Measurements from ENCODE around the gene OR4N2. TPM values are rescaled to one million over a fixed set of nuclear protein-coding genes. Genes with fewer than 3 reads are reported as not detected.
A peak's percentile ranks its signal among the peaks of the same experiment; 100 is the strongest.
"Not testable (repeated sequence)": the region's sequence is repeated elsewhere in the genome, so short reads cannot be mapped to it uniquely, and the experiment has no call there.

OR4N2 gene
- total and polyA plus RNA-seq, 2 experiments from 2014 or later, result not detected

GRCh38 chr14:19823178-19823577 lies 19.6 kb downstream of the OR4N2 start:
- Histone ChIP-seq H3F3A (ENCODE audit: insufficient read depth) (no peaks in the 10 kb centered on the region), H3K9me2 (ENCODE audit: insufficient read depth) (no peaks in the 10 kb centered on the region), H2AFZ (no peak overlapping the region), H3K4me3 (no peak overlapping the region), H3K36me3 (ENCODE audit: low read depth) (no peaks in the 10 kb centered on the region), H3K4me1 (ENCODE audit: insufficient read depth) (no peaks in the 10 kb centered on the region), H4K20me1 (ENCODE audit: insufficient read depth) (no peaks in the 10 kb centered on the region), H3K27ac (no peak overlapping the region), H3K9me3 (ENCODE audit: low read depth) (no peaks in the 10 kb centered on the region), H3K9ac (no peak overlapping the region), H3K27me3 (replicated peaks; ENCODE audit: insufficient read depth) (no peaks in the 10 kb centered on the region), H3K79me2 (ENCODE audit: insufficient read depth) (no peaks in the 10 kb centered on the region), H3K4me2 (ENCODE audit: unreplicated experiment) (no peak overlapping the region)
- in situ Hi-C loops (cut with MboI), result no loop called here
- peak; percentile 2 for DNase-seq
- 8% methylated on average over 1 of the region's 1 CpG for WGBS, 2 experiments (ENCODE audit: low coverage in 1 of 2, low lambda C conversion rate in 2 of 2, missing lambda C conversion rate in 2 of 2)
- no peak for TF ChIP-seq EZH2phosphoT487 (IDR thresholded peaks at IDR 0.05; ENCODE audit: insufficient read depth, low read depth)
- no peak for TF ChIP-seq EZH2 (IDR thresholded peaks at IDR 0.05; ENCODE audit: insufficient read depth, poor library complexity, severe bottlenecking)

GRCh38 chr14:19823765-19824164 lies 20.2 kb downstream of the OR4N2 start:
- Histone ChIP-seq H3K36me3 (ENCODE audit: low read depth) (no peaks in the 10 kb centered on the region), H3K27ac (no peak overlapping the region), H4K20me1 (ENCODE audit: insufficient read depth) (no peaks in the 10 kb centered on the region), H3K4me3 (no peak overlapping the region), H3F3A (ENCODE audit: insufficient read depth) (no peaks in the 10 kb centered on the region), H2AFZ (no peak overlapping the region), H3K4me1 (ENCODE audit: insufficient read depth) (no peaks in the 10 kb centered on the region), H3K4me2 (ENCODE audit: unreplicated experiment) (no peak overlapping the region), H3K27me3 (replicated peaks; ENCODE audit: insufficient read depth) (no peaks in the 10 kb centered on the region), H3K79me2 (ENCODE audit: insufficient read depth) (no peaks in the 10 kb centered on the region), H3K9ac (no peak overlapping the region), H3K9me3 (ENCODE audit: low read depth) (no peaks in the 10 kb centered on the region), H3K9me2 (ENCODE audit: insufficient read depth) (no peaks in the 10 kb centered on the region)
- TF ChIP-seq EZH2phosphoT487 (IDR thresholded peaks at IDR 0.05; ENCODE audit: insufficient read depth, low read depth) (no peak), EZH2 (IDR thresholded peaks at IDR 0.05; ENCODE audit: insufficient read depth, poor library complexity, severe bottlenecking) (no peak)
- WGBS, 2 experiments (ENCODE audit: low coverage in 1 of 2, low lambda C conversion rate in 2 of 2, missing lambda C conversion rate in 2 of 2), result 2 to 4% methylated on average over 1 of the region's 1 CpG
- in situ Hi-C loops (cut with MboI), result no loop called here
- DNase-seq, result peak; percentile 35

- in situ Hi-C loops (cut with MboI); H2AFZ ChIP-seq; H3K9ac ChIP-seq; H3K79me2 ChIP-seq (ENCODE audit: insufficient read depth); H3K27ac ChIP-seq; H3K36me3 ChIP-seq (ENCODE audit: low read depth); DNase-seq; H3F3A ChIP-seq (ENCODE audit: insufficient read depth); H3K9me3 ChIP-seq (ENCODE audit: low read depth); H4K20me1 ChIP-seq (ENCODE audit: insufficient read depth); H3K4me1 ChIP-seq (ENCODE audit: insufficient read depth); H3K27me3 ChIP-seq (replicated peaks; ENCODE audit: insufficient read depth); H3K4me2 ChIP-seq (ENCODE audit: unreplicated experiment); H3K4me3 ChIP-seq; H3K9me2 ChIP-seq (ENCODE audit: insufficient read depth): not testable (repeated sequence)
- 37% methylated on average over 12 of the region's 12 CpGs for WGBS, 2 experiments (ENCODE audit: low coverage in 1 of 2, low lambda C conversion rate in 2 of 2, missing lambda C conversion rate in 2 of 2)
These were observed 24.2 kb downstream of the OR4N2 start for GRCh38 chr14:19827626-19828244.

GRCh38 chr14:19828314-19828713 lies 24.7 kb downstream of the OR4N2 start:
- H3F3A ChIP-seq (ENCODE audit: insufficient read depth), result no peaks in the 10 kb centered on the region
- TF ChIP-seq EZH2 (IDR thresholded peaks at IDR 0.05; ENCODE audit: insufficient read depth, poor library complexity, severe bottlenecking) (no peak), EZH2phosphoT487 (IDR thresholded peaks at IDR 0.05; ENCODE audit: insufficient read depth, low read depth) (no peak)
- H3K27ac ChIP-seq, result no peak overlapping the region
- no peak overlapping the region for H3K9ac ChIP-seq
- no peaks in the 10 kb centered on the region for H3K4me1 ChIP-seq (ENCODE audit: insufficient read depth)
- no peak overlapping the region for H3K4me2 ChIP-seq (ENCODE audit: unreplicated experiment)
- no peaks in the 10 kb centered on the region for H3K9me3 ChIP-seq (ENCODE audit: low read depth)
- H3K79me2 ChIP-seq (ENCODE audit: insufficient read depth), result no peaks in the 10 kb centered on the region
- no peak overlapping the region for H2AFZ ChIP-seq
- H3K27me3 ChIP-seq (replicated peaks; ENCODE audit: insufficient read depth), result no peaks in the 10 kb centered on the region
- H3K4me3 ChIP-seq, result no peak overlapping the region
- H4K20me1 ChIP-seq (ENCODE audit: insufficient read depth), result no peaks in the 10 kb centered on the region
- no peaks in the 10 kb centered on the region for H3K9me2 ChIP-seq (ENCODE audit: insufficient read depth)
- no peak for DNase-seq
- in situ Hi-C loops (cut with MboI), result no loop called here
- H3K36me3 ChIP-seq (ENCODE audit: low read depth), result no peaks in the 10 kb centered on the region
- 17 to 23% methylated on average over 2 of the region's 2 CpGs for WGBS, 2 experiments (ENCODE audit: low coverage in 1 of 2, low lambda C conversion rate in 2 of 2, missing lambda C conversion rate in 2 of 2)

GRCh38 chr14:19834203-19834848 lies 30.8 kb downstream of the OR4N2 start:
- H3K9ac ChIP-seq; DNase-seq; H3K9me3 ChIP-seq (ENCODE audit: low read depth); H3K4me1 ChIP-seq (ENCODE audit: insufficient read depth); H3K79me2 ChIP-seq (ENCODE audit: insufficient read depth); H3K4me2 ChIP-seq (ENCODE audit: unreplicated experiment); H4K20me1 ChIP-seq (ENCODE audit: insufficient read depth); H3F3A ChIP-seq (ENCODE audit: insufficient read depth); H2AFZ ChIP-seq; H3K9me2 ChIP-seq (ENCODE audit: insufficient read depth); H3K27me3 ChIP-seq (replicated peaks; ENCODE audit: insufficient read depth); H3K36me3 ChIP-seq (ENCODE audit: low read depth); H3K27ac ChIP-seq; in situ Hi-C loops (cut with MboI); H3K4me3 ChIP-seq: not testable (repeated sequence)
- WGBS, 2 experiments (ENCODE audit: low coverage in 1 of 2, low lambda C conversion rate in 2 of 2, missing lambda C conversion rate in 2 of 2), result 24 to 33% methylated on average over 8 of the region's 8 CpGs
